ENCODE data around the gene KCNQ1.

DNA sequence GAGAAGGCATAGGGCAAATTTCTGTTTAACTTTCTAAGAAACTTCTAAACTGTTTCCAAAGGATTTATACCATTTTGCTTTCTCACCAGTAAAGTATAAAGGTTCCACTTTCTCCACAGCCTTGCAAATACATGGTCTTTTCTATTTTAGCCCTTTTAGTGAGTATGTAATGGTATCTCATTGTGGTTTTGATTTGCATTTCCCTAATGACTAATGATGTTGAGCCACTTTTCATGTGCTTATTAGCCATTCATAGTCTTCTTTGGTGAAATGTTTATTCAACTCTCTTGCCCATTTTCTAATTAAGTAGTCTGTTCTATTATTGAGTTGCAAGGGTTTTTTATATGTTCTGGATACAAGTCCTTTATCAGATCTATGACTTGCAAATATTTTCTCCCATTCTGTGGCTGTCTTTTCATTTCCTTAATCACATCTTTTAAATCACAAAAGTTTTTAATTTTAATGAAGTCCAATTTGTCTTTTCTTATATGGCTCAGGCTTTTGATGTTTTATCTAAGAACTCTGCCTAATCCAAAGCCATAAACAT, 338.8 kb downstream of the KCNQ1 start:
- TF ChIP-seq, protein P1, sequence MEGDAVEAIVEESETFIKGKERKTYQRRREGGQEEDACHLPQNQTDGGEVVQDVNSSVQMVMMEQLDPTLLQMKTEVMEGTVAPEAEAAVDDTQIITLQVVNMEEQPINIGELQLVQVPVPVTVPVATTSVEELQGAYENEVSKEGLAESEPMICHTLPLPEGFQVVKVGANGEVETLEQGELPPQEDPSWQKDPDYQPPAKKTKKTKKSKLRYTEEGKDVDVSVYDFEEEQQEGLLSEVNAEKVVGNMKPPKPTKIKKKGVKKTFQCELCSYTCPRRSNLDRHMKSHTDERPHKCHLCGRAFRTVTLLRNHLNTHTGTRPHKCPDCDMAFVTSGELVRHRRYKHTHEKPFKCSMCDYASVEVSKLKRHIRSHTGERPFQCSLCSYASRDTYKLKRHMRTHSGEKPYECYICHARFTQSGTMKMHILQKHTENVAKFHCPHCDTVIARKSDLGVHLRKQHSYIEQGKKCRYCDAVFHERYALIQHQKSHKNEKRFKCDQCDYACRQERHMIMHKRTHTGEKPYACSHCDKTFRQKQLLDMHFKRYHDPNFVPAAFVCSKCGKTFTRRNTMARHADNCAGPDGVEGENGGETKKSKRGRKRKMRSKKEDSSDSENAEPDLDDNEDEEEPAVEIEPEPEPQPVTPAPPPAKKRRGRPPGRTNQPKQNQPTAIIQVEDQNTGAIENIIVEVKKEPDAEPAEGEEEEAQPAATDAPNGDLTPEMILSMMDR (IDR thresholded peaks at IDR 0.05), result no peak
- TF ChIP-seq EP300 (IDR thresholded peaks at IDR 0.05) (no peak), POLR2A (IDR thresholded peaks at IDR 0.05) (no peak)
